ENCODE measurements around the gene ATP12A.
A peak's percentile ranks its signal among the peaks of the same experiment; 100 is the strongest.

Gene ATP12A

DNA sequence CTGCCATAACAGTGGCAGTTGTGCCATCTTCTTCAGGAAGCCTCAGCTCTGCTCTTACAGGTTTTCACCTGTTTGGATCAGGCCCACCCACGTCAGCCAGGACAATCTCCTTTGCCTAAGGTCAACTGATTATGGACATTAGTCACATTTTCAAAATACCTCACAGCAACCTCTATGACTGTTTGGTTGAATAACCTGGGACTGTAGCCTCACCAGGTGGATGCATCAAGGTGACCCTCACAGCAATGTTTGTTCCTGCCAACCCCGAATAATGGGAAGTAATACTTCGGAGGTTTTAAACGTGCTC, 17.2 kb upstream of the ATP12A start:
- DNase-seq (ENCODE audit: low read depth): no peak

DNA sequence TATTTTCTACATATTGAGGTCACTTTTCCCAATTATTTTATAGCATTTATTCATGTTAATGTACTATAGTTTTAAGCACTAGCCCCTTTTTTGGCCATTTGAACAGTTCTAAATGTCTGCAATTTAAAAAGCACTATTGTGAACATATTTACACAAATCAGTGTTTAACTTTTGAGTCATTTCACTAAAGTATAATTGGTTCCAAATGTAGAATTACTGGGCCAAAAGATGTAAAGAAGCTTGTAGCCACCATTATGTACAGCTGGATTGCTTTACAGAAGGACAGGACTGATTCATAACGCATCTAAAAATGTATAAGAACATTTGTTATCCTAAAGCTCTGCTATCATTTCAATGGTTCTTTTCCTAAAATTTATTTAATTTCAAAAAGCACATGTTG, 16.6 kb upstream of the ATP12A start:
- DNase-seq (ENCODE audit: low read depth): no peak

DNA sequence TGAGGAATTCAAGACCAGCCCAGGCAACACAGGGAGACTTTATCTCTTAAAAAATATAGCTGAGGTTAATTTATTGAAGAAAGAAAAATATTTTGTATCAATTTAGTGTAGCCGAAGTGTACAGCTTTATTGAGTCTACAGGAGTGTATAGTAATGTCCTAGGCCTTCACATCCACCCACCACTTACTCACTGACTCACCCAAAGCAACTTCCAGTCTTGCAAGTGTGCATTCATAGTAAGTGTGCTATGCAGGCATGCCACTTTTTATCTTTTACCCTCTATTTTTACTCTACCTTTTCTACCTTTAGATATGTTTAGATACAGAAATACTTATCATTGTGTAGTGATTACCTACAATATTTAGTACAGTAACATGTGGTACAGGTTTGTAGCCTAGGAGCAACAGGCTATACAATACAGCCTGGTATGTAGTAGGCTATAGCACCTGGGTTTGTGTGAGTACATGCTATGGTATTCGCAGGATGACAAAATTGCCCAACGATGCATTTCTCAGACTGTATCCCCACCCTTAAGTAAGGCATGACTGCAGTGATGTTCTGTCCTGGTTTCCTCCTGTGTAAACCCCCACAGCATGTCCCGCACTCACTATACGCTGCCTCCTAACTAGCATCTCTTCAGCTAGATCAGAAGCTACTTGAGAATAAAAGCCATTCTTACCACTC, 15.3 kb upstream of the ATP12A start:
- DNase-seq (ENCODE audit: low read depth): no peak

DNA sequence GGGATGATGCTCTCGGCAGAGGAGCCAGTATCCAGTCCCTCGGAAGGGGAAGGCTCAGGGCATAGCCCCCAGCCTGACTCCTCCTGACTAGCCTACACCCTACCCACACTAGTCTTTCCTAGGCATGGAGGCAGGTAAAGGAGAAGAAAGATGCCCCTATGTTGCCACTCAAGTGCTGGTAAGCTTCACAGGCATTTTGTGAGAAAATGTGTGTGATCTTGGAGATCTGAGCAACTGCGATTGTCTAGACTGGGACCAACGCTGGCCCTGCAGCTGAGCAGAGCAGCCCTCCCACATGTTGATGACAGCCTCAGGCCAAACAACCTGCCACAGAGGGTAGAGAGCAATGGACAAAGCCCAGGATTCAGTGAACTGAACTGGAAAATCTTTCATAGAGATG, 11.7 kb upstream of the ATP12A start:
- no peak for DNase-seq (ENCODE audit: low read depth)

DNA sequence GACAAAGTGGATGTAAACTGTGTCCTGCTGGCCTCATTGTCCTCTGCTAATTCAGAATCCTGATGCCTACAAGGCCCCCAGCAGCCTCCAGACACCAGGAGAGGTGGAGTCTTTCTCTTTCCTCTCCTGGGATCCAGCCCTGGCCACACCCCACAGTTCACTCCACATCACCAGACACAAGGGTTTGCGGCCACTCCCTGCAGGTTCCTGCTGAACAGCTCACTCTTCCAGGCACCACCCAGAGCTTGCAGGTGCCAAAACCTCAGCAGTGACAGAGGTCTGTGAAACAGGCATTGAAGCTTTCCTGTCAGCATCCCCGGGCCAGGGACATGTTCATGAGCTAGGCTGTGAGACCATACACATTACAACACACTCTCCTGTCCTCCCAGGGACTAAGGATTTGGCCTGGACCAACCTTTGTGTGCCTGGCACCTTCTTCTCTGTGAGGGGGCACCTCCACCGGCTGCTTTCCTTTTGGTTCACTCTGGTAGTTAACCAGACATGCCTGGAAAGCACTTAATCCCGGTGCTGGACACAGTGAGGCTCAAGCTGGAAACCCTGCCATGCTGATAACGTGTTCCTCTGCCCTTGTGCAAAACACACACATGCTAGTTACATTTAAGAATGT, 11.1 kb upstream of the ATP12A start:
- DNase-seq (ENCODE audit: low read depth): no peak

DNA sequence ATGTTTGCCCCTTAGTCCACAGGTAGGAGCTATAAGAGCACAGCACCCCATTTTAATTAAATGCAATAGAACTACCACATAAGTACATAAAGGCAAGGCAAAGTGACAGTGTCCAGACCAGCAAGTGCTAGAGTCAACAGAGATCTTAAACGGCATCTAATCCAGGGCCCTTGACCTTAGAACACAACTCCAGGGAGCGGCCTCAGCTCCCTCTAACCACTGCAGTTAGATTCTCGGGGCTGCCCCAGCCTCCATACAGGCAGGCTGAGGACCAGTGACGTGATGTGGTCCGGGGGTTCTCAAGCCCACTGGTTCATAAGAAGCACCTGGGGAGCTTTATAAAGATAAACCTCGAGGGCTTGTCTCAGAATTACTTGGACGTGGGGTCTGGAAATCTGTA, 10.0 kb upstream of the ATP12A start:
- DNase-seq (ENCODE audit: low read depth): no peak

DNA sequence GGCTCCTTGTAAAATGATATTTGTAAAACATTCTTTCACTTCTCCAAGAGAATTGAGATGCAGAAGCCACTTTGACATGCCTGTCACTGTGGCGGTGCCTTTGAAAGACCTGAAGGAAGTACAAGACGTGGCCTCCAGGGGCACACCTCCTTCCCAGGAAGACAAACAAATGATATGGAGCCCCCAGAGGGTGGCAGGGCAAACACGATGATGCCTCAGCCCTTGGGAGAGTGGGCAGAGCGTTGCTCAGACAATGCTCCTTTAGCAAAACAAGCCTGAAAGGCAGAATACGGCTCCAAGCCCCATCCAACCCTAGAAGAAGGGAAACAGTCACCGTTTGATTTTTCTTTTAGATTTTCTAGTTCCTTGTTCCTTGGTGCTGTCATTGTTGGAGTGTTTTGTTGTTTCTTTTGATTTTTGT, 9.2 kb upstream of the ATP12A start:
- DNase-seq (ENCODE audit: low read depth): no peak

DNA sequence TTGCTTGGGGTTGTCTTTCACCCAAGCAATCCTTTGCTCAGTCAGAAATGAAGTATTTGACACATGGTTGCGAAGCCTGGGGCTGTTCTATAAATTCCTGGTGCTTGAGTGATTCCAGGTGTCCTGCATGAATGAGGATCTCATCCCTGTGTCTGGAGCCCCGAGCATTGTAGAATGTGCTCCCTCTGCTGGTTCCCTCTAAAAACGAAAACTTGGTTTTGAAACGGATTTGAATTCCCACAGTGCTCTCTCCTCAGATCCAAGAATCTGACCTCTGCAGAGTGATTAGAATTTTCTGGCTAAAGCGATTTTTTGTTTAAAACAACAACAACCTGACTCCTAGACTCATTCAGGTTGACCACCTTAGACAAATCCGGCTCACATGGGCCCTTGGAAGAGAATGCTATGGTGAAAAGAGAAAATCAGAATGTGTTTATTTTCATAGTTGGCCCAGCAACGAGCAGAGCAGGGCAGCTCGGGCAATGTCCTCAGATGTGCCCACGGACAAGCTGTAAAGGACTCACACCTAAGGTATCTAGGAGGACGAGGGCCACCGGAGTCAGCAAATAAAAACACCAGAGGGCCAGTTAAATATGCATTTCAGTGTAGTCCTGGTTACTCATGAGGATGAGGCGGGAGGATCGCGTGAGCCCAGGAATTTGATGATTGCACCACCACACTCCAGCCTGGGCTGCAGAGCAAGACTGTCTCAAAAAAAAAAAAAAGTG, 8.7 kb upstream of the ATP12A start:
- no peak for DNase-seq (ENCODE audit: low read depth)

DNA sequence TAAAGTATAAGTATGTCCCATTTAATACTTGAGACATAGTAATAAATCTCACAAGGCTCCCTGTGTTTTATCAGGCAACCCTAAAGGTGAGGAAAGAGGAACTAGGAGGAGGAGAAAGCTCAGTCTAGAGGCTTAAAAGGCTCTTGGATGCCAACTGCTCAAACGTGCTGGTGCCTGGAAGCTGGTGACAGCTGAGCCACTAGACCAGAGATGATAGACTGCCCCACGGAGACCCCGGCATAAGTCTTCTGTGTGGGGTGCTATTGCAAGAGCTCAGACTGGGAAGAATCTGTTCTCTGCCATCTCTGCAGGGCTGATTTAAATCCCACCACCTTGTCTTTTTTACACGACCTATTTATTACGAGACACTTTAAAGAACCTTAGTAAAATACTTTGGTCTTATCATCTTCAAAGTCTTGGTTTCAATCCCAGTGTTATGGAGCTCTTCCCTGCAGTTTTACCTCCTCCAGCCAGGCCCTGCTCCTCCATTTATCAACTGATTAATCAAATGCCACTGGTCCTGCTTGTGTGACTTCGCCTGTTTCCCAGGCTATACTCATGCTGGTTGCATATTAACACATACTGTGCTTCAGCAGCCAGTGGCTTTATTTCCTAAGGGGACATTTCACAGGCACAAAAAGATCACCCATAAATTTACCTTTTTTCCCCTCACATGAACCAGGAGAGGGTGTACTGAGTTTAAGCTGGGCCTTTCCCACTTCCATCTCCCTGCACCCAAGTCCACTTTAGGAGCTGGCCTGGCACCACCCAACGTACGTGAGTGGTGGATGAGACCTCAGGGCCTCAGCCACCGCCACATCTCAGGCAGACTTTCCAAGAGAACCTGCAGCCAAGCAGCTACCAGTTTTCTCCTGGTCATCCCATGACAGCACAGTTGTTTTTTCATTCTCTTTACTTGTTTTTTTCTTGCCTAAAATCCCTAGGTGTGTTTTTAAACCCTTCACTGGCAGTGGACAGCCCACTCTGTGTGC, 7.8 kb upstream of the ATP12A start:
- no peak for DNase-seq (ENCODE audit: low read depth)

DNA sequence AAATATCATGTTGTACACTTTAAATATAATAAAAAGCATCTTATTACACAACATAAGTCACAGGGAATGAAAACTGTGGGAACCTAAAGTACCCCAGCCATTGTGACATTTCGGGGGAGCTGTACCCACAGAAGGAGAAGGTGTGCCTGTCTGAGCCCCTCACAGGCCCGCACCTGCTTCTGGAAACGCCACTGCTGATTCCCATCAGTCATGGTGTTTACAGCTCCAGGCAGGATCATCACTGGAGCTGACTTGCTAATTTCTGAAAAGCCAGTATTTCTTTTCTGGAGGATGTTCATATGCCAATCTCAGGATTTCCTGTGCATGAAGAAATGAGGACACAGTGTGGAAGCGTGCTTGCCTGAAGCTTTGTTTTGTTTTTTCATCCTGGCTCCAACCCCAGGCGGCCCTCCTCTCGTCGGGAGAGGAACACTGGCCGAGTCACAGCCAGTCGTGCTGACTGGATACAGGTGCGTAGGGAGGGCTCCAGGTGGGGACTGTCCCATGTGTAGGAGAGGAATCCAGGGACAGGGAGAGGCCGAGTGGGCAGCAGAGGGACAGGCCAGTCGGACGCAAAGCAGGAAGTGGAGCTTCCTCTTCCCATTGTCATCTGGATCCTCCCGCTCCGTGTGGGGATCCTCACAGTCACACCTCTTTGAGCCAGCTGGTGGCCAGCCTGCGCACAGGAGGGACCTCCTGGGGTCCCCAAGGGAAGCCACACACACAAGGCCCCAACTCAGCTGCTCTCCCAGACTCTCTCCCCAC, 4.2 kb upstream of the ATP12A start:
- DNase-seq (ENCODE audit: low read depth): no peak

DNA sequence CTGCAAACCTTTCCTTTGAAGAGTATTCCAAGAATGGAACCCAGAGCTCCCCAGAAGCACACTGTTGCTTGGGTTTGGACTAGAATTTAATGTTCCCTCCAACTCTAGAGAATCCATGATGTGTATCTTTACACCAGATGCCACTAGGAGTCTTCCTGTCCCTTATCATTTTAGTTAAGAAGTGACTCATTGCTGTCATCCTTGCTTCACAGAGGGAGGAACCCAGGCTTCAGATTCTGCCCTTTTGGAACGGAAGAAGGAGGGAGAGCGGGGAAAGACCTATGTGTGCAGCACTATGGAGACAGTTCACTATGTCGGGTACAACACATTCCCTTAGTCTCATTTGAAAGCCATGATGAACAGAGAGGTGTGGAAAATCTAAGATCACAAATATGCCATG, 2.1 kb upstream of the ATP12A start:
- no peak for DNase-seq (ENCODE audit: low read depth)

DNA sequence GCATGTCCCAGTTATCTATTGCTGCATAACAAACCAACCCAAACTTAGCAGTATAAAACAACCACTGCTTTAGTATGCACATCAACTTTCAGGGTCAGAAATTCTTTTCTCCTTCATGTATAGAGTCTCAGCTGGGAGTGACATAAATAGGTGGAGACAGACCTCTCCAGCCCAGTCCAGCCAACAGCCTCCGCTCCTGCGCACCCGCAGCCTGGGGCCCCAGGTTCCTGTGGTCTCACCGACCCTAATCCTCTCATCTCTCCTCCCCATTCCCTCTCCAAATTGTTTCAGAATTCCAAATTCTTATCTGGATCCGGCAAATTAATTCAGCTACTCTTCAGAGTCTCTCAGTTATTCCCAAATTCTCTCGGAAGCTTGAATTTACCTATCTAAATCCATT, 522 bp upstream of the ATP12A start:
- no peak for DNase-seq (ENCODE audit: low read depth)

DNA sequence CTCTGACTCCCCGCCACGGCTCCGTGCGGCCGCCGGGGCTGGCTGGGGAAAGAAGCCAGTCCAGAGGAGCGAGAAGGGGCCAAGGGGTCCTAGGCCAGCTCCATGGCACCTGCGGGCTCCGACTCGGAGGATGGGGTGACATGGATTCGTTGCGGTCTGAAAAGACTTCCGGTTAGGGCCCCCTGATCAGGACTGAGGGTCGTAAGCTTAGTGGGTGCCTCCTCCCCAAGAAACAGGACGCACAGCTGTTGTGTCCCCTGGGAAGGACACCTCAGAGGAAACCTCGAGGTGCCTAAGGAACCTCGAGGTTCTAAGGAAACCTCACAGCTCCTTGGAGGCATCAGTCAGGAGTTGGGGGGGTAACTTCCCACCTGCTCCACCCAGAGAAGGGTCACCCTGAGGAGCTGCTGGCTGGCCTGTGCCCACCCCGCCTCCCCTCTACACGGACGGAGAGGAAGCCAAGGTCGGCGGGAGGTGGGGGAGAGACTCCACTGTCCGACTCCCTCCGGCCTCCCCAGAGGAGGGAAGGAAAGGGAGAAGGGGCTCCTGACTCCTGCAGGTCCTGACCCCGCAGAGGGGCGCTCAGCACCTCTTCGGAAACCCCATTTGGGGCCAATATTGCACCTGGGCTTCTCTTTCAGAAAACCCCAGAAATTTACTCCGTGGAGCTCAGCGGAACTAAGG, 855 bp downstream of the ATP12A start:
- no peak for DNase-seq (ENCODE audit: low read depth)

DNA sequence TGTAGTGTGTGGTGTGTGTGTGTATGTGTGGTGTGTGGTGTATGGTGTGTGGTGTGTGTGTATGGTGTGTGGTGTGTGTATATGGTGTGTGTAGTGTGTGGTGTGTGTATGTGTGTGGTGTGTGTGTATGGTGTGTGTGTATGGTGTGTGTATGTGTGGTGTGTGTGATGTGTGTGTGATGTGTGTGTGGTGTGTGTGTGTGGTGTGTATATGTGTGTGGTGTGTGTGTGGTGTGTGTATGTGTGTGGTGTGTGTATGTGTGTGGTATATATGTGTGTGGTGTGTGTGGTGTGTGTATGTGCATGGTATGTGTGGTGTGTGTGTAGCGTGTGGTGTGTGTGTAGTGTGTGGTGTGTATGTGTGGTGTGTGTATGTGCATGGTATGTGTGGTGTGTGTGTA, 1.7 kb downstream of the ATP12A start:
- no peak for DNase-seq (ENCODE audit: low read depth)

DNA sequence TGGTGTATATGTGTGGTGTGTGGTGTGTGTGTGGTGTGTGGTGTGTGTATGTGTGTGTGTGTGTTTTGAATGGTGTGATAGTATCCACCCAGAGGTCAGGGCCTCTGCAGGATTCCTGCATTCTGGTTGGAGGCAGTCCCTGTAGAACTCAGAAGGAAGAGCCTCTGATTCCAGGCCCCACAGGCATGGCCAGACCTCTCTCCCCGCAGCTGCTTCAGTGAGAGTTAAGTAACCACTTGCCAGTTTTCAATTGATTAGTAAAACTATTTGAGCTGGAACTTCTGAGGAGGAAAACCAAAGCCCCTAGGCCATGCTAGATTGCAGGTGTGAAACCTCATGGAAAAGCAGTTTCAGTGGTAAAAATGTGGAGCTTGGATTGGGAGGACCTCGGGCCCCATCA, 2.1 kb downstream of the ATP12A start:
- DNase-seq (ENCODE audit: low read depth): no peak

DNA sequence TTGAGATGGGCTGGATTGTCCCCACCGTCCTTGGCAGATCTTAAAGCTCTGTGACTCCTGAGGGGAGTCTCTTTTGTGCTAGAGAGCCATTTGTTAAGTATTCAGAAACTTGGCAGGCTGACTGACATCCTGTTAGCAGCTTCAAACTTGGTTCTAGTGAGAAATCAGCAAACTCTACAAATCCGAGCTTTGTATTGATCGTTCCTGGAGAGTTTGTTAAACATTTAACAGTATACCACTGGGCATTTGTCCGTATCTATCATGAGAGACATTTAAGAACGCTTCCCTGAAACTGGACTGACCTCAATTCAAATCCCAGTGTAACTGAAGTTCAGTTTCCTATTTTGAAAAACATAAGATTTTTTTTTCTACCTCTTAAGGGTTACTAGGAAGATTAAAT, 3.1 kb downstream of the ATP12A start:
- DNase-seq (ENCODE audit: low read depth): no peak

DNA sequence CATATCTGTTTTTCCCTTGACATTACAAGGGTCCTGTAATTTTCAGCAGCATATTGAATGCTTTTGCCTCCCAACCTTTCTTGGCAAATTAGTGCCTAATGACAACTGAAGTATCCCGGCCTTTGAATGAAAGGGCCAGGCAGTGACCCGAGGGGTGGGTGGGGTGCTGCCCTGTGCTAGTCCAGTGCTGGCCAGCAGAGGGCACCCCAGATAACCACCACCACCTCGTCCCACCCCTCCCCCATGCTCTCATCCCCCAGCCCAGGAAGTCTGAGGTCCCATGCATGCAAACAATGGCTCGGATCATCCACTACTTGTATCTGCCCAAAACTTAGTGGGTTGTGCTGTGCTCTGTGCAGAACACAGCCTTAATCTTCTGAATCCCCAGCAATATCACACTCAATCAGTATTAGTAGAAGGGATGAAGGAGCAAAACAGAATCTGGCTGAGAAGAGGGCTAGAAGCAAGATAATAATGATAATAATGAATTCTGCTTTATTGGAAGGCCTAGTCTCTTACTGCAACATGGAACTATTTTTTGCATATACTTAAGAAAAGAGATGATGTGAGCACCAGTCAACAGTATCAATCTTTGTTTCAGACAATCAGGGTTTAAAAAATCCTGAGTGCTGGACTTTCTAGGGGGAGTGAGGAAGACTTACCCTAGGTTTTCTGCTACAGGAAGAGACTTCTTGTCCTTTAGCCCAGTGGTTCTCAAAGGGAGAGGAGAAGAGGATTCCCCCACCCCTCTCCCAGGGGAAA, 3.8 kb downstream of the ATP12A start:
- peak; percentile 51 for DNase-seq (ENCODE audit: low read depth)

DNA sequence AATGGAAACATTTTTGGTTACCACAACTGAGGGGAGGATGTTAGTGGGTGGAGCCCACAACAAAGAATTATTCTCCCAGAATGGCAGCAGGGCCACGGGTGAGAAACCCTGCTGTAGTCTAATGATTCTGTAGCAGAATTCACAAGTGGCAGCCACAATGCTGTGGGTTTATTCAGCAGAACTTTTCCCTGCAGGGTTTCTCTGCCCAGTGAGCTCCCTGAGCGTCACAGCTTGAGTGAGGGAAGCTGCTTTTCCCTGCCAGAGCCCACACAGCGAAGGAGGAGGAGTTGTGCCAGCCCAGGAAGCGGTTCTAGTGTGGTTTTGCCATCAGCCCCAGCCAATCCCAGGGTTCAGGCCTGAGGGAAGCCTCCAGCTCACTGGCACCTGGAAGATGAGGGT, 4.4 kb downstream of the ATP12A start:
- DNase-seq (ENCODE audit: low read depth): no peak

DNA sequence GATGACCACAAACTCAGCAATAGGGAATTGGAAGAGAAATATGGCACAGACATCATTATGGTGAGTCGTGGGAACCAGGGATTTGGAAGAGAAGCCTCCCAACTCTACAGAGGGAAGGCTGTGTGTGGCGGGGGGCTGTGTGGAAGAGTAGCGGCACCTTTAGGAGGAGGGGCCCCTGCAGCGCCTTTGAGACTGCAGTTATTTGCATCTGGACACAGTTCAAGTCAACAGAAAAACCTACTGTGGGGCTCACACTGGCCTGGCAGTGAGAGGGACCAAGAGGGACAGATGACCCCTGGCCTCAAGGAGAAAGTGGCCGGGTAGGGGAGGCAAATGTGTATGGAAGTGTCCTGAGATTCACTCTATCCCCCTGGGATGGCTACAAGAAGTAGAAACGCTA, 5.1 kb downstream of the ATP12A start:
- DNase-seq (ENCODE audit: low read depth): no peak

DNA sequence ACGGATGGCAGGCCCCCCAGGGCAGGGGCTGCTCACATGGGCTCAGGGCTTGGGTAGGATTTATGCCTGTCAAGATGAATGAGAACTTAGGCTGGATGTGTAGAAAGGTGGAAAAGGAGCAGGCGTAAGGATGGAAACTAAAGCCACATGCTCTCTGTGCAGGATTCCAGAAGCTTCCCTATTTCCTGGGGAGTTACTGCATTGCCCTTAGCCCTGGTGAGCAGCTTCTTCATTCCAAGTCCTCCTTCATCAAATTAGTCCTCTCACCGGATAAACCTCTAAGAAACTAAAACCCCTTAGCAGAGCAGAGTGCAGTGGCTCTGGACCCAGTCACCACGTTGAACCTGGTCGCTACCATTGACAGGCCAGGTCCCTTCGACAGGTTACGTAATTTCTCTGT, 7.4 kb downstream of the ATP12A start:
- DNase-seq (ENCODE audit: low read depth): no peak
